ENCODE data around the gene CFAP45.

Gene CFAP45

GRCh38 chr1:159919236-159919865 is 19.4 kb upstream of the CFAP45 start:
- peaks cover 84% of the 10 kb centered on the region for H3K4me1 ChIP-seq (ENCODE audit: control insufficient read depth, insufficient read depth, low read length)
- H3K27me3 ChIP-seq (ENCODE audit: control insufficient read depth, insufficient read depth, low read length) = no peaks in the 10 kb centered on the region
- H3K9me3 ChIP-seq (ENCODE audit: control insufficient read depth, low read length) = no peaks in the 10 kb centered on the region
- H3K4me3 ChIP-seq (ENCODE audit: low read length) = no peak overlapping the region
- peak overlapping the region; percentile 98 for H3K9ac ChIP-seq (ENCODE audit: low read length)
- H3K36me3 ChIP-seq (ENCODE audit: control insufficient read depth, insufficient read depth, low read length) = peaks cover 42% of the 10 kb centered on the region

DNA sequence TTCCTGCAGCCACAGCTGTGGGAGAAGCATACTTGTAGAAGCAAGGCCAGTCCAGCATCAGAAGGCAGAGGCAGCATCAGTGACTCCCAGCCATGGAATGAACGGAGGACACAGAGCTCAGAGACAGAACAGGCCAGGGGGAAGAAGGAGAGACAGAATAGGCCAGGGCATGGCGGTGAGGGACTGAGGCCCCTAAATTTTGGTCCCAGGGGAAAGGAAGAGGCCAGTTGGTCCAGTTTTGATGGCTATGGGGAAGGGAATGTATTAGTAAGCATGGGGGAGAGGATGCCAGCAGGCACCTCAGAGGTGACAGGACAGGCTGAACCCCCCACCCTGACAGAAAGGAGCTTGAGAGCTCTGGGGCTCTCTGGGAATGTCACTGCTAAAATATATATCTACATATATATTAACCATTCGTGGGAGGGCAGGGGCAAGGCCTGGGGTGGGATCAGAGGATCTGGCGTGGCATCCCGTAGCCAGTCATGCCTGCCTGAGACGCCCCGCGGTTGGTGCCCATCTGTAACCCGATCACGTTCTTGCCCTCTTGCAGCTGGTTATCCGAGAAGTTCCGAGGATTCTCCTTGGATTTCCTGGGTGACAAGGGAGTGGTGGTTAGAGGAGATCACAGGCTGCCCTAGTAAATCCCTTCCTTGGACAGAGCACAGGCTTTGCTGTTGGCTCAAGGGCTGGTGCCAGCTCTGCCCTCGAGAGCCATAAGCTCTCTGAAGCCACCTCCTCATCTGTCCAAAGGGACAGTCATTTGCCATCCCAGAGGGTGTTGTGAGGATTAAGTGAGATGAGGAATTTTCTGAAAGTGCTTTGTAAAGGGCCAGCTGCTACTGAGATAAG is 18.6 kb upstream of the CFAP45 start:
- peaks cover 42% of the 10 kb centered on the region for H3K36me3 ChIP-seq (ENCODE audit: control insufficient read depth, insufficient read depth, low read length)
- peaks cover 92% of the 10 kb centered on the region for H3K4me1 ChIP-seq (ENCODE audit: control insufficient read depth, insufficient read depth, low read length)
- H3K9ac ChIP-seq (ENCODE audit: low read length) = peak overlapping the region; percentile 98
- H3K9me3 ChIP-seq (ENCODE audit: control insufficient read depth, low read length) = no peaks in the 10 kb centered on the region
- H3K4me3 ChIP-seq (ENCODE audit: low read length) = no peak overlapping the region
- H3K27me3 ChIP-seq (ENCODE audit: control insufficient read depth, insufficient read depth, low read length) = no peaks in the 10 kb centered on the region

GRCh38 chr1:159917533-159918351 is 17.8 kb upstream of the CFAP45 start:
- Histone ChIP-seq H3K4me3 (ENCODE audit: low read length) (no peak overlapping the region), H3K9ac (ENCODE audit: low read length) (peak overlapping the region; percentile 98), H3K27me3 (ENCODE audit: control insufficient read depth, insufficient read depth, low read length) (no peaks in the 10 kb centered on the region), H3K4me1 (ENCODE audit: control insufficient read depth, insufficient read depth, low read length) (peaks cover 97% of the 10 kb centered on the region), H3K9me3 (ENCODE audit: control insufficient read depth, low read length) (no peaks in the 10 kb centered on the region), H3K36me3 (ENCODE audit: control insufficient read depth, insufficient read depth, low read length) (peaks cover 42% of the 10 kb centered on the region)

- peaks cover 31% of the 10 kb centered on the region for H3K36me3 ChIP-seq (ENCODE audit: control insufficient read depth, insufficient read depth, low read length)
- no peak overlapping the region for H3K4me3 ChIP-seq (ENCODE audit: low read length)
- no peaks in the 10 kb centered on the region for H3K27me3 ChIP-seq (ENCODE audit: control insufficient read depth, insufficient read depth, low read length)
- peak overlapping the region; percentile 45 for H3K9ac ChIP-seq (ENCODE audit: low read length)
- no peaks in the 10 kb centered on the region for H3K9me3 ChIP-seq (ENCODE audit: control insufficient read depth, low read length)
- peaks cover 97% of the 10 kb centered on the region for H3K4me1 ChIP-seq (ENCODE audit: control insufficient read depth, insufficient read depth, low read length)
Measured at GRCh38 chr1:159916242-159917051, 16.5 kb upstream of the CFAP45 start.

- Histone ChIP-seq H3K4me1 (ENCODE audit: control insufficient read depth, insufficient read depth, low read length) (peaks cover 97% of the 10 kb centered on the region), H3K36me3 (ENCODE audit: control insufficient read depth, insufficient read depth, low read length) (peaks cover 24% of the 10 kb centered on the region), H3K9ac (ENCODE audit: low read length) (peak overlapping the region; percentile 43), H3K4me3 (ENCODE audit: low read length) (no peak overlapping the region), H3K9me3 (ENCODE audit: control insufficient read depth, low read length) (no peaks in the 10 kb centered on the region), H3K27me3 (ENCODE audit: control insufficient read depth, insufficient read depth, low read length) (no peaks in the 10 kb centered on the region)
Measured at GRCh38 chr1:159915571-159916241, 15.7 kb upstream of the CFAP45 start.

DNA sequence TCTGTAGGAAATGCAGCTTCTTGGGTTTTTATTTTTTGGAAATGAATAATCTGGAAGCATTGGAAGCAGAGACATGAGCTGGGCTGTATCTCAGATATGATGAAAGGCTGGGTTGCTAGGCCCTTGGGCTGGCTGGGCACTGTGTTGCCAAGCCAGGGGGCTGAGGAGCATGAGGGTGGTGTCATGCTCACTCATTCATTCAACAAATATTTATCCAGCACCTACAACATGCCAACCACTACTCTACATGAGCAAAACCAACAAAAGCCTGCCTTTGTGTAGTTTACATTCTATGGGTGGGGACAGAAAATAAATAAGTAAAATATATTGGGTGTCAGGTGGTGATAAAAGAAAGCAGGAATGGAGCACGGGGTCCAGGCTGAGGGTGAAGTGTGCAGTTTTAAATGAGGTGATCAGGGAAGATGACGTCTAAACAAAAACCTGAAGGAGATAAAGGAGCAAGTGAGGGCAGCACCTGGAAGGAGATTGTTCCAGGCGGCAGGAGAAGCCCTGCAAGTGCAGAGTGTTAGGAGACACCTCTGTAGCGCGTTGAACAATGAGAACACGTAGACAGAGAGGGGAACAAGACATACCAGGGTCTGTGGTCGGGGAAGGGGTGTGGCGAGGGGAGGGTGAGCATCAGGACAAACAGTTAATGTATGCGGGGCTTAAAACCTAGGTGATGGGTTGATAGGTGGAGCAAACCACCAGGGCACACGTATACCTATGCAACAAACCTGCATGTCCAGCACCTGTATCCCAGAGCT is 14.5 kb upstream of the CFAP45 start:
- peak overlapping the region; percentile 7 for H3K4me3 ChIP-seq (ENCODE audit: low read length)
- peaks cover 11% of the 10 kb centered on the region for H3K36me3 ChIP-seq (ENCODE audit: control insufficient read depth, insufficient read depth, low read length)
- no peaks in the 10 kb centered on the region for H3K9me3 ChIP-seq (ENCODE audit: control insufficient read depth, low read length)
- no peaks in the 10 kb centered on the region for H3K27me3 ChIP-seq (ENCODE audit: control insufficient read depth, insufficient read depth, low read length)
- H3K4me1 ChIP-seq (ENCODE audit: control insufficient read depth, insufficient read depth, low read length) = peaks cover 96% of the 10 kb centered on the region
- H3K9ac ChIP-seq (ENCODE audit: low read length) = peak overlapping the region; percentile 54

DNA sequence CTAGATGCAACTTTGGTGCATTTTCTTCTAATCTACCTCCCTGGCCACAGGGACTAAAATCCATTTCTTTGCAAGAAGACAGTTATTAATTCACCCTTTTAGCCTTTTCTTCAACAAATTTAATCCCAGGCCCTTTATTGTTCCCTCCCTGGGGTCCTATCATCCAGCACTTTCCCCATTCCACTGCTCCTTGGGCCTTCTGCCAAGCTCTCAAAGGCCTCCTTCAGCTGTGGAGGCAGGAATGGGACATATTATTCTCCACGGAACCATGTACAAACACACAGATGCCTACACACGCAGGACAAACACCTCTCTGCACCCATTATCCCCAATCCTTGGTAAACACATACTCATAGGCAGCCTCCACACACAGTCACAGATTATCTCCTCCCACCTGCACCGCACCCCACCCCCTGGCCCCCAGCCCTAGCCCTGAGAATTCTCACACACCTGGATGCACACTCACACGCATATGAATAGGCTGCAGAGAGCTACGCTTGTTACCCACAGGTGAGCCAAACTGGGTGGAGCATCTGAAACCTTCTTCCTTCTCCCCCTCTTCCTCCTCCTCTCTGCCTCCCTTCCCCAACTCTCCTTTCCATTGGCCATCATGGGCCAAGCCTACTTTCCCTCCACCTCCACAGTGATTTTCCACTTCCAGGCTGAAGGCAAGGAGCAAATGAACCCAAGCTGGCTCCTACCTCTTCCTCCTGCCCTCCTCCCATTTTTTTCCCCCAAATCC is 13.7 kb upstream of the CFAP45 start:
- Histone ChIP-seq H3K9me3 (ENCODE audit: control insufficient read depth, low read length) (no peaks in the 10 kb centered on the region), H3K27me3 (ENCODE audit: control insufficient read depth, insufficient read depth, low read length) (no peaks in the 10 kb centered on the region), H3K4me1 (ENCODE audit: control insufficient read depth, insufficient read depth, low read length) (peaks cover 96% of the 10 kb centered on the region), H3K9ac (ENCODE audit: low read length) (peak overlapping the region; percentile 54), H3K4me3 (ENCODE audit: low read length) (peak overlapping the region; percentile 7), H3K36me3 (ENCODE audit: control insufficient read depth, insufficient read depth, low read length) (peaks cover 3% of the 10 kb centered on the region)

- Histone ChIP-seq H3K4me1 (ENCODE audit: control insufficient read depth, insufficient read depth, low read length) (peaks cover 95% of the 10 kb centered on the region), H3K27me3 (ENCODE audit: control insufficient read depth, insufficient read depth, low read length) (no peaks in the 10 kb centered on the region), H3K36me3 (ENCODE audit: control insufficient read depth, insufficient read depth, low read length) (no peaks in the 10 kb centered on the region), H3K9ac (ENCODE audit: low read length) (peak overlapping the region; percentile 46), H3K9me3 (ENCODE audit: control insufficient read depth, low read length) (no peaks in the 10 kb centered on the region), H3K4me3 (ENCODE audit: low read length) (no peak overlapping the region)
Measured at GRCh38 chr1:159911326-159912070, 11.5 kb upstream of the CFAP45 start.

DNA sequence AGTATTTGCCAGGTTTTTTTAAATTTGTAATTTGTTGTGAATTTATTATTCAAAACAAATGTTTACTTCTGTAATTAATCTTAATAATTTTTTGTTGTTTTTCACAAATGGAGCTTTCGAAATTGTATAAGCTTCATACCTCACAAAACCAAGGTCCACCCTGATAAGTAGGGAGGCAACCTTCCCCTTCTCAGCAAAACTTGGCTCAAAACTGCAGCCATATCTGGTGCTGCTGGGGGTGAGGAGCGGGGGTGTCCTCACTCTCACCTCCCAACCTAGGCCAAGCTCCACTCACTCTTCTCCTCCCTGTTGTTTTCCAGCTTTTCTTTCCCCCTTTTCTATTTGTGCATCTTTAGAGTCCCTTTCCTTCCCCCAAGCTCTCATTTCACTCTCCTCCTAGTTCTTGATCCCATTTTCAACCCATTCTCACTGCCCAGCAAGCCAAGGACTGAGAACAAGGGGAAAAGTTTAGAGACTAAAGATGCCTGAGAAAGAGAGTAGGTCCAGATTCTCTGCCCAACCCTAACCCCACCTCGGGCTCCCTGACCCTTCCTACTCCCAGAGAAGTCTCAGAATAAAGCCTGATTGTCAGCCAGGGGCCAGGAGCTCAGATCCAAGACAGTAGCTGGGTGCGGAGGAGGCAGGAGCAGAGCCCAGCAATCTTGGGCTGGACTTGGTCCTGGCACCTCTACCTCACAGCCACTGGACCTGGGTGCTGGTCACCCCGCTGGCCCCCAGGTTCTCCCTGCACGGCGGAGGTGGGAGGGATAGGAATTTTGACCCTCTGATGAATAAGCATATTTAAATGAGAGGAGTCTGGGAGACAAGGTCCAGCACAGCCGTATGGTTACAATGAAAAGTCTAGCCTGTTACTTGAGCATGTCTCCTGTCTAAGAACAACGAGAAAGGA is 8.3 kb upstream of the CFAP45 start:
- no peak overlapping the region for H3K4me3 ChIP-seq (ENCODE audit: low read length)
- H3K4me1 ChIP-seq (ENCODE audit: control insufficient read depth, insufficient read depth, low read length) = peaks cover 64% of the 10 kb centered on the region
- H3K9ac ChIP-seq (ENCODE audit: low read length) = peak overlapping the region; percentile 33
- no peaks in the 10 kb centered on the region for H3K27me3 ChIP-seq (ENCODE audit: control insufficient read depth, insufficient read depth, low read length)
- no peaks in the 10 kb centered on the region for H3K9me3 ChIP-seq (ENCODE audit: control insufficient read depth, low read length)
- H3K36me3 ChIP-seq (ENCODE audit: control insufficient read depth, insufficient read depth, low read length) = no peaks in the 10 kb centered on the region
